Gastrocnemius medialis (tissue), 4 donors: ENCODE results near the gene COL23A1. TPM values are rescaled to one million over a fixed set of nuclear protein-coding genes. Genes with fewer than 3 reads are reported as not detected.

Experiments
- ATAC-seq, 2 donors: fragments of 150-250 bp; one replicate each; pipeline ENCODE4 v1.9.1; 2016
- DNase-seq, 2 donors: peaks; one replicate each; pipeline ENCODE4 v3.0.0-alpha.2; 2019
- H3K27ac ChIP-seq, 4 donors: fragments of 200-600 bp; sonication (generic); 1 replicate in 1 of 4; 2 replicates in 3 of 4; pipeline ENCODE4 v1.5.1; 2016 to 2018; ENCODE audit warnings: mild to moderate bottlenecking in 2 of 4, moderate library complexity in 1 of 4
- H3K27me3 ChIP-seq, 3 donors: fragments of 200-600 bp; sonication (generic) in 2 of 3; 1 replicate in 1 of 3; 2 replicates in 2 of 3; pipeline versions ENCODE4 v1.5.1 to v1.6.0; 2016 to 2019; ENCODE audit warnings: mild to moderate bottlenecking in 1 of 3, moderate library complexity in 1 of 3
- H3K36me3 ChIP-seq, 2 donors: fragments of 200-600 bp; sonication (generic) in 1 of 2; one replicate each; pipeline ENCODE4 v1.5.1; 2017 to 2018
- H3K4me1 ChIP-seq, 2 donors: fragments of 200-600 bp; sonication (generic) in 1 of 2; one replicate each; pipeline ENCODE4 v1.5.1; 2016 to 2017; ENCODE audit warnings: mild to moderate bottlenecking in 2 of 2
- H3K4me3 ChIP-seq, 4 donors: fragments of 200-600 bp; sonication (generic) in 3 of 4; 1 replicate in 1 of 4; 2 replicates in 3 of 4; pipeline ENCODE4 v1.5.1; 2016 to 2019; ENCODE audit warnings: mild to moderate bottlenecking in 2 of 4
- H3K9me3 ChIP-seq, 3 donors: fragments of 200-600 bp; sonication (generic) in 2 of 3; 1 replicate in 1 of 3; 2 replicates in 2 of 3; pipeline ENCODE4 v1.5.1; 2016 to 2019
- POLR2A ChIP-seq, 2 donors: fragments of 450-650 bp; IDR thresholded peaks; one replicate each; pipeline ENCODE4 v1.6.1; 2017; ENCODE audit warnings: antibody characterized with exemption in 2 of 2, mild to moderate bottlenecking in 2 of 2, moderate library complexity in 2 of 2
- in situ Hi-C, 4 donors: fragments of 200-750 bp; cut with MboI; loops; one replicate each; pipeline versions ENCODE4 v1.15.0 to v1.8.0; 2017; ENCODE audit warnings: low sequenced_read_pairs in 4 of 4
- intact Hi-C: fragments of 100-400 bp; cut with DNase I; formaldehyde crosslinking; loops from one replicate; pipeline ENCODE4 v1.15.1; 2023; ENCODE audit warnings: low total_unique reads
- total RNA-seq, 4 donors: library from RNA; depleted of rRNA; stranded (reverse); fragments of >200 nt; gene quantifications; one replicate each; pipeline versions ENCODE4 v1.1.0 to v1.2.3, GENCODE V29; 2016
- TF ChIP-seq, protein P1 (sequence below), 5 experiments: fragments of 450-650 bp in 3 of 5; fragments of 200-600 bp in 2 of 5; sonication (generic) in 2 of 5; IDR thresholded peaks in 4 of 5; conservative IDR thresholded peaks in 1 of 5; 1 replicate in 4 of 5; 2 replicates in 1 of 5; pipeline ENCODE4 v1.5.1; 2016 to 2019; ENCODE audit warnings: antibody characterized with exemption in 5 of 5, mild to moderate bottlenecking in 3 of 5, moderate library complexity in 3 of 5

The COL23A1 gene
- total RNA-seq, 4 donors from 2014 or later = 0.62 to 1.1 (median 0.97) TPM; not detected in 1

DNA sequence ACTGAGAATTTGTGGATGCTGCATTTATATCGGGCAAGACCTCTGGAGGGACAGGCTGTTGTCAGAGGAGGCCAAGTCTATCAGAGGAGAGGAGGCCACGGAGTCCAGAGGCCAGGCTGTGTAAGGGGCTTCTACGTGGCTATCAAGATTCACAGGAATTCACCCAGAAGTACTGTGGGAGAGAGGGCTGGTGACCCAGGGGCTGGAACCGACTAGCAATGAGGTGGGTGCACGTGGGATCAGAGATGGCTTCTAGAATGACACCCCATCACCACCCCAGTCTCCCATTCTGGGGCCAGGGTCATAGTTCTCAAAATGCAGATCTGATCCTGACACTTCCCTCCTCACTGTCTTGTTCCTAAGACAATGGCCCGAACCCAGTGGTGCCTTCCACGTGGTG lies 296.4 kb downstream of the COL23A1 start:
- no peaks in the 10 kb centered on the region for H3K36me3 ChIP-seq
- in situ Hi-C loops (loop anchor here in 1 of 4 donors (25.0 kb wide), 1 partner anchor 1193 kb away; no protein-coding TSS in a partner anchor), intact Hi-C loops (no loop called here)
- no peak overlapping the region for H3K4me3 ChIP-seq
- H3K27me3 ChIP-seq = peaks cover 0 to 6% (median 3%) of the 10 kb centered on the region in 3 donors
- ATAC-seq = no peak
- H3K4me1 ChIP-seq = peaks cover 0 to 7% of the 10 kb centered on the region in 2 donors
- no peak overlapping the region for H3K27ac ChIP-seq
- no peak for DNase-seq
- H3K9me3 ChIP-seq = no peaks in the 10 kb centered on the region
- TF ChIP-seq POLR2A (IDR thresholded peaks at IDR 0.05) = no peak
- TF ChIP-seq, protein P1, sequence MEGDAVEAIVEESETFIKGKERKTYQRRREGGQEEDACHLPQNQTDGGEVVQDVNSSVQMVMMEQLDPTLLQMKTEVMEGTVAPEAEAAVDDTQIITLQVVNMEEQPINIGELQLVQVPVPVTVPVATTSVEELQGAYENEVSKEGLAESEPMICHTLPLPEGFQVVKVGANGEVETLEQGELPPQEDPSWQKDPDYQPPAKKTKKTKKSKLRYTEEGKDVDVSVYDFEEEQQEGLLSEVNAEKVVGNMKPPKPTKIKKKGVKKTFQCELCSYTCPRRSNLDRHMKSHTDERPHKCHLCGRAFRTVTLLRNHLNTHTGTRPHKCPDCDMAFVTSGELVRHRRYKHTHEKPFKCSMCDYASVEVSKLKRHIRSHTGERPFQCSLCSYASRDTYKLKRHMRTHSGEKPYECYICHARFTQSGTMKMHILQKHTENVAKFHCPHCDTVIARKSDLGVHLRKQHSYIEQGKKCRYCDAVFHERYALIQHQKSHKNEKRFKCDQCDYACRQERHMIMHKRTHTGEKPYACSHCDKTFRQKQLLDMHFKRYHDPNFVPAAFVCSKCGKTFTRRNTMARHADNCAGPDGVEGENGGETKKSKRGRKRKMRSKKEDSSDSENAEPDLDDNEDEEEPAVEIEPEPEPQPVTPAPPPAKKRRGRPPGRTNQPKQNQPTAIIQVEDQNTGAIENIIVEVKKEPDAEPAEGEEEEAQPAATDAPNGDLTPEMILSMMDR (IDR thresholded peaks at IDR 0.05 in 4 of 5, conservative IDR thresholded peaks at IDR 0.05 in 1 of 5) = no peak

DNA sequence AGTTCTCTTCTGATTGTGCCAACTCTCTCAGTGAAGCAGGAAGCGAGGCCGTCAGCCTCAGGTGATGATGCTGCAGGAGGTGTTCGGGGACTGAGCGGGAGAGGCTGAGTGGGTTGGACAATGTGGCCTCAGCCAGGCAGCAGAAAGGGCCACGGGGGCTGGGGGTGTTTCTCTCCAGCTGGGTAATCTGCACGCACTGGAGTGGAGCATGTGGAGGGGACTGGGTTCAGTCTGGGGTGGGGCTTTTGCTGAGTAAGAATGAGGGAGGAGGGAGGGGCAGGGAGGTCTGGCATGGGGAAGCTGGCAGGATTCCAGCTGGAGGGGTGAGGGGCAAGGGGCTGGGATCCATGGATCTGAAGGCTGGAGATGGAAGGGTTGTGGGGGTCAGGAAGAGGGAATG lies 296.8 kb downstream of the COL23A1 start:
- no peak for DNase-seq
- no peak overlapping the region for H3K4me3 ChIP-seq
- H3K36me3 ChIP-seq = no peaks in the 10 kb centered on the region
- H3K9me3 ChIP-seq = no peaks in the 10 kb centered on the region
- no peak overlapping the region for H3K27ac ChIP-seq
- H3K27me3 ChIP-seq = peaks cover 0 to 6% (median 5%) of the 10 kb centered on the region in 3 donors
- peaks cover 2 to 9% of the 10 kb centered on the region in 2 donors for H3K4me1 ChIP-seq
- TF ChIP-seq, protein P1 (IDR thresholded peaks at IDR 0.05 in 4 of 5, conservative IDR thresholded peaks at IDR 0.05 in 1 of 5) = no peak
- TF ChIP-seq POLR2A (IDR thresholded peaks at IDR 0.05) = no peak
- intact Hi-C loops (no loop called here), in situ Hi-C loops (loop anchor here in 1 of 4 donors (25.0 kb wide), 1 partner anchor 1194 kb away; no protein-coding TSS in a partner anchor)
- no peak for ATAC-seq

GRCh38 chr5:178292826-178293205 lies 297.4 kb downstream of the COL23A1 start:
- H3K27me3 ChIP-seq = peaks cover 0 to 10% (median 7%) of the 10 kb centered on the region in 3 donors

GRCh38 chr5:178291969-178292825 lies 298.0 kb downstream of the COL23A1 start:
- in situ Hi-C loops = loop anchor here in 1 of 4 donors (25.0 kb wide), 1 partner anchor 1195 kb away; no protein-coding TSS in a partner anchor
- intact Hi-C loops = no loop called here
- Histone ChIP-seq H3K4me3 (no peak overlapping the region), H3K36me3 (no peaks in the 10 kb centered on the region), H3K4me1 (peaks cover 2 to 9% of the 10 kb centered on the region in 2 donors), H3K27me3 (peaks cover 0 to 16% (median 13%) of the 10 kb centered on the region in 3 donors), H3K27ac (no peak overlapping the region), H3K9me3 (no peaks in the 10 kb centered on the region)
- ATAC-seq = no peak
- DNase-seq = peak in 1 of 2 donors; percentile 6
- TF ChIP-seq, protein P1 (IDR thresholded peaks at IDR 0.05 in 4 of 5, conservative IDR thresholded peaks at IDR 0.05 in 1 of 5) = no peak
- TF ChIP-seq POLR2A (IDR thresholded peaks at IDR 0.05) = no peak

More at GRCh38 chr5:178292826-178293205, 297.4 kb downstream of the COL23A1 start:
- in situ Hi-C loops = loop anchor here in 1 of 4 donors (25.0 kb wide), 1 partner anchor 1194 kb away; no protein-coding TSS in a partner anchor
- H3K36me3 ChIP-seq = no peaks in the 10 kb centered on the region
- H3K4me1 ChIP-seq = peaks cover 2 to 9% of the 10 kb centered on the region in 2 donors
- intact Hi-C loops = no loop called here
- H3K27ac ChIP-seq = no peak overlapping the region
- H3K4me3 ChIP-seq = no peak overlapping the region
- TF ChIP-seq, protein P1 (IDR thresholded peaks at IDR 0.05 in 4 of 5, conservative IDR thresholded peaks at IDR 0.05 in 1 of 5) = no peak
- no peak for TF ChIP-seq POLR2A (IDR thresholded peaks at IDR 0.05)
- no peaks in the 10 kb centered on the region for H3K9me3 ChIP-seq
- no peak for DNase-seq
- ATAC-seq = no peak
